IMR-90 (cell line): ENCODE results near the gene BTBD9. TPM values are rescaled to one million over a fixed set of nuclear protein-coding genes. Genes with fewer than 3 reads are reported as not detected.

ENCODE experiments used
- ATAC-seq: fragments of 200-7000 bp; cut with Tn5 transposase; 2 replicates; pipeline ENCODE4 v1.9.1; 2020; ENCODE audit warnings: low read depth, mild to moderate bottlenecking, moderate library complexity
- BruUV-seq: library from RNA; stranded (reverse); fragments of 400-500 nt; replicated peaks from 2 replicates; lab custom pipeline; 2021; lab: Mats Ljungman, UMichigan
- CTCF ChIA-PET: fragments of 300-600 bp; formaldehyde crosslinking; extraction: SDS; loops from one replicate; lab custom pipeline; 2021; ENCODE audit warnings: antibody characterized with exemption; lab: Yijun Ruan, JAX
- POLR2A ChIA-PET: fragments of 300-600 bp; sonication (Branson Sonifier 250); formaldehyde crosslinking; loops from one replicate; lab custom pipeline; 2022; ENCODE audit warnings: antibody characterized with exemption; ENCODE audit not compliant: unreplicated experiment; lab: Charles Lee
- DNase-seq: peaks from one replicate; pipeline ENCODE4 v3.0.0; 2013
- H2AFZ ChIP-seq: replicated peaks from 2 replicates; pipeline ENCODE3; 2013; ENCODE audit warnings: low read length, mild to moderate bottlenecking; ENCODE audit not compliant: poor library complexity
- H2AK5ac ChIP-seq: 2 replicates; pipeline ENCODE4 v1.6.1; 2013; ENCODE audit warnings: low read depth, low read length, inconsistent platforms
- H2AK9ac ChIP-seq: replicated peaks from 2 replicates; pipeline ENCODE3; 2013; ENCODE audit warnings: mild to moderate bottlenecking, low read depth, low read length, moderate library complexity; ENCODE audit not compliant: poor library complexity
- H2BK120ac ChIP-seq: 2 replicates; pipeline ENCODE4 v1.6.1; 2013; ENCODE audit warnings: low read depth, low read length, inconsistent platforms
- H2BK15ac ChIP-seq: 3 replicates; pipeline ENCODE4 v1.6.1; 2013; ENCODE audit warnings: low read depth, low read length, inconsistent platforms
- H2BK20ac ChIP-seq: 2 replicates; pipeline ENCODE4 v1.6.1; 2013; ENCODE audit warnings: low read depth, mild to moderate bottlenecking, inconsistent platforms, low read length, moderate library complexity
- H2BK5ac ChIP-seq: 2 replicates; pipeline ENCODE4 v1.6.1; 2013; ENCODE audit warnings: mild to moderate bottlenecking, low read depth, low read length, inconsistent platforms; ENCODE audit not compliant: poor library complexity, severe bottlenecking
- H3K14ac ChIP-seq: replicated peaks from 2 replicates; pipeline ENCODE4 v1.6.1; 2013; ENCODE audit warnings: low read depth, low read length, inconsistent platforms
- H3K18ac ChIP-seq: 2 replicates; pipeline ENCODE4 v1.6.1; 2013; ENCODE audit warnings: low read depth, low read length, control low read depth
- H3K23ac ChIP-seq: 2 replicates; pipeline ENCODE4 v1.6.1; 2013; ENCODE audit warnings: low read depth, low read length, inconsistent platforms
- H3K27ac ChIP-seq: 2 replicates; pipeline ENCODE4 v1.5.1; 2013; ENCODE audit warnings: mild to moderate bottlenecking, control low read depth, low read length; ENCODE audit not compliant: insufficient read depth
- H3K27me3 ChIP-seq: 2 replicates; pipeline ENCODE4 v1.6.1; 2013; ENCODE audit warnings: low read length; ENCODE audit not compliant: control insufficient read depth, insufficient read depth
- H3K36me3 ChIP-seq: 2 replicates; pipeline ENCODE4 v1.6.1; 2013; ENCODE audit warnings: low read length, mixed read lengths; ENCODE audit not compliant: control insufficient read depth, insufficient read depth
- H3K4ac ChIP-seq: 2 replicates; pipeline ENCODE4 v1.6.1; 2013; ENCODE audit warnings: low read depth, low read length, inconsistent platforms
- H3K4me1 ChIP-seq: 2 replicates; pipeline ENCODE4 v1.6.1; 2013; ENCODE audit warnings: low read length, mixed read lengths; ENCODE audit not compliant: control insufficient read depth, insufficient read depth
- H3K4me2 ChIP-seq: 2 replicates; pipeline ENCODE4 v1.6.1; 2013; ENCODE audit warnings: low read depth, mild to moderate bottlenecking, control low read depth, low read length, moderate library complexity
- H3K4me3 ChIP-seq: 2 replicates; pipeline ENCODE4 v1.5.1; 2013; ENCODE audit warnings: low read depth, mild to moderate bottlenecking, control low read depth, low read length, moderate library complexity; ENCODE audit not compliant: insufficient read depth
- H3K56ac ChIP-seq: 2 replicates; pipeline ENCODE4 v1.6.1; 2013; ENCODE audit warnings: low read length, inconsistent platforms; ENCODE audit not compliant: insufficient read depth; ENCODE audit errors: extremely low read depth
- H3K79me1 ChIP-seq, 2 experiments: 2 replicates each; pipeline ENCODE4 v1.6.1; 2013; ENCODE audit warnings: low read length in 2 of 2, inconsistent platforms in 1 of 2, low read depth in 1 of 2
- H3K9ac ChIP-seq: 2 replicates; pipeline ENCODE4 v1.6.1; 2013; ENCODE audit warnings: low read depth, low read length, control low read depth
- H3K9me1 ChIP-seq: 2 replicates; pipeline ENCODE4 v1.6.1; 2013; ENCODE audit warnings: low read length, inconsistent platforms; ENCODE audit not compliant: insufficient read depth
- H3K9me3 ChIP-seq: 2 replicates; pipeline ENCODE4 v1.6.1; 2013; ENCODE audit warnings: low read length; ENCODE audit not compliant: control insufficient read depth, insufficient read depth
- H4K20me1 ChIP-seq: 2 replicates; pipeline ENCODE4 v1.6.1; 2013; ENCODE audit warnings: low read length, inconsistent platforms; ENCODE audit not compliant: insufficient read depth
- H4K5ac ChIP-seq: 2 replicates; pipeline ENCODE4 v1.6.1; 2013; ENCODE audit warnings: mild to moderate bottlenecking, low read depth, low read length, control low read depth
- H4K8ac ChIP-seq, 2 experiments: 2 replicates each; pipeline ENCODE4 v1.6.1; 2013; ENCODE audit warnings: low read depth in 2 of 2, low read length in 2 of 2, control low read depth in 1 of 2, inconsistent platforms in 1 of 2
- H4K91ac ChIP-seq: 2 replicates; pipeline ENCODE4 v1.6.1; 2013; ENCODE audit warnings: low read depth, low read length, inconsistent platforms; ENCODE audit not compliant: insufficient read depth
- CTCF ChIP-seq: conservative IDR thresholded peaks from 2 replicates; pipeline ENCODE4 v1.5.1; 2012; ENCODE audit warnings: mild to moderate bottlenecking, low read depth, low read length, improper control_type of control experiment
- ELK1 ChIP-seq: fragments of 150-350 bp; IDR thresholded peaks from 2 replicates; pipeline ENCODE4 v1.6.1; 2016; ENCODE audit warnings: low read depth, mild to moderate bottlenecking, low read length, moderate library complexity, borderline replicate concordance
- MAFK ChIP-seq: IDR thresholded peaks from 2 replicates; pipeline ENCODE4 v1.6.1; 2012; ENCODE audit warnings: low read depth, low read length, improper control_type of control experiment
- MAZ ChIP-seq: IDR thresholded peaks from 2 replicates; pipeline ENCODE4 v1.6.1; 2012; ENCODE audit warnings: low read depth, mild to moderate bottlenecking, low read length, improper control_type of control experiment, moderate library complexity, borderline replicate concordance
- MXI1 ChIP-seq: IDR thresholded peaks from 2 replicates; pipeline ENCODE4 v1.6.1; 2012; ENCODE audit warnings: low read depth, mild to moderate bottlenecking, low read length, moderate library complexity, borderline replicate concordance
- NFE2L2 ChIP-seq: fragments of 150-350 bp; IDR thresholded peaks from 2 replicates; pipeline ENCODE4 v1.6.1; 2016; ENCODE audit warnings: low read depth, mild to moderate bottlenecking, low read length
- RAD21 ChIP-seq: IDR thresholded peaks from 2 replicates; pipeline ENCODE4 v1.6.1; 2012; ENCODE audit warnings: low read length, improper control_type of control experiment
- RCOR1 ChIP-seq: IDR thresholded peaks from 2 replicates; pipeline ENCODE4 v1.6.1; 2012; ENCODE audit warnings: mild to moderate bottlenecking, low read length, improper control_type of control experiment; ENCODE audit not compliant: insufficient replicate concordance
- RFX5 ChIP-seq: IDR thresholded peaks from 2 replicates; pipeline ENCODE4 v1.8.0; 2012; ENCODE audit warnings: low read depth, mild to moderate bottlenecking, low read length, moderate library complexity
- SMC3 ChIP-seq: fragments of 150-350 bp; IDR thresholded peaks from 2 replicates; pipeline ENCODE4 v1.6.1; 2016; ENCODE audit warnings: low read depth, mild to moderate bottlenecking, antibody characterized with exemption, low read length, moderate library complexity
- WGBS, 2 experiments: methylation state at CpG; one replicate each; pipeline versions ENCODE4 v1.1.5 to v1.1.7; 2013; ENCODE audit warnings: missing lambda C conversion rate in 2 of 2; ENCODE audit not compliant: insufficient read length in 1 of 2; ENCODE audit errors: extremely low coverage in 2 of 2; 5-methylcytosine and 5-hydroxymethylcytosine counted together
- dilution Hi-C: fragments of 300-500 bp; cut with HindIII; formaldehyde crosslinking; loops from one replicate; pipeline ENCODE4 v1.14.3; 2018; ENCODE audit warnings: low sequenced_read_pairs; ENCODE audit not compliant: unreplicated experiment
- in situ Hi-C: fragments of 300-500 bp; cut with MboI; formaldehyde crosslinking; loops from 3 replicates; pipeline ENCODE4 v1.14.3; 2019; ENCODE audit warnings: low sequenced_read_pairs, inconsistent platforms, mixed read lengths
- intact Hi-C: fragments of 100-400 bp; cut with micrococcal nuclease; formaldehyde crosslinking; loops from 2 replicates; pipeline ENCODE4 v1.10.0; 2022
- polyA plus RNA-seq, 3 experiments: library from polyadenylated mRNA; depleted of rRNA; stranded (reverse); fragments of >200 nt; gene quantifications; 2 replicates each; pipeline ENCODE4 v1.2.3, GENCODE V29; 2012; ENCODE audit warnings: low replicate concordance in 1 of 3
- total RNA-seq: library from RNA; depleted of rRNA; stranded (reverse); fragments of >200 nt; gene quantifications from 2 replicates; pipeline ENCODE4 v1.2.3, GENCODE V29; 2012
- TF ChIP-seq, protein P1 (sequence below): fragments of 150-350 bp; IDR thresholded peaks from 2 replicates; pipeline ENCODE4 v1.6.1; 2017; ENCODE audit warnings: mild to moderate bottlenecking, antibody characterized with exemption, low read length, low read depth

The BTBD9 gene
- total and polyA plus RNA-seq, 2 of the 4 experiments (the other 2 are of a cell fraction), result 4.1 to 22.0 TPM

DNA sequence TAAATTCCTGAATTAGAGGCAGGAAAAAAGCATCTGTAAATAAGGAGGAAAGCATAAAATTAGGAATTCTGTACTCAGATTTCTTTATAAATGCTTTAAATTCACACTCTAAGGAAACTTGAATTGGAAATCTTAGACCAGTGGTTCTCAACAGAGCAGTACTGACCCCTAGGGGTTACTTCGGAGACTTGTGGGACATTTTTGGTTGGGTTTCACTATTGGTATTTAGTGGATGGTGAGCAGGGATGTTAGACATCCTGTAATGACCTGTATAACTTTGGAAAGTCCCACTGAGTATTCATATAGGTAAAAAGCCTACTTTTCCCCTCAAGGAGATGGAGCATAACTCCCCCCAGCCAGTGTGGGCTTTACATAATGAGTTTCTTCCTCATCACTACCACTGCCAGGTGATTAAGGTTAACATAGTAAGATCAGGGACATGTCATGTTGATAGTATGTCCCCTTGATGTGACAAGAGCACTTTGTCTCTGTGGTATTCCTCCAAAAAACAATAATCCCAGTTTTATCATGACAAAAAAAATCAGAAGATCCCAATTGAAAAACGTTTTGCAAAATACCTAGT, 32.2 kb upstream of the BTBD9 start:
- Histone ChIP-seq H3K4me1 (no peaks in the 10 kb centered on the region), H3K4ac (no peak overlapping the region), H3K27me3 (no peaks in the 10 kb centered on the region), H3K9ac (no peak overlapping the region), H4K8ac (no peak overlapping the region), H2AFZ (no peak overlapping the region), H3K36me3 (peaks cover 4% of the 10 kb centered on the region), H4K20me1 (no peaks in the 10 kb centered on the region), H2AK5ac (no peak overlapping the region), H2AK9ac (no peak overlapping the region), H3K4me2 (no peak overlapping the region), H2BK5ac (no peak overlapping the region), H2BK20ac (no peak overlapping the region), H3K18ac (no peak overlapping the region), H3K23ac (no peak overlapping the region), H3K9me3 (no peaks in the 10 kb centered on the region), H3K9me1 (no peaks in the 10 kb centered on the region), H3K14ac (no peak overlapping the region), H4K5ac (no peak overlapping the region), H3K4me3 (no peak overlapping the region), H3K56ac (no peak overlapping the region), H3K27ac (no peak overlapping the region), H2BK120ac (no peak overlapping the region), H4K91ac (no peak overlapping the region), H2BK15ac (no peak overlapping the region), H3K79me1 (no peaks in the 10 kb centered on the region)
- ChIA-PET CTCF (no interaction called here), POLR2A (no interaction called here)
- intact Hi-C loops, result loop anchor here (5.0 kb wide), 4 partner anchors 100 to 975 kb away; partner anchors contain the start of gene MDGA1
- dilution Hi-C loops, result no loop called here
- BruUV-seq, result no TSS peak
- peak; percentile 76 for DNase-seq
- TF ChIP-seq RCOR1 (no peak), MAZ (no peak), CTCF (peak; percentile 80), RAD21 (peak; percentile 78), MXI1 (no peak), ELK1 (no peak), MAFK (no peak), NFE2L2 (no peak), SMC3 (peak; percentile 53), RFX5 (no peak)
- TF ChIP-seq, protein P1, sequence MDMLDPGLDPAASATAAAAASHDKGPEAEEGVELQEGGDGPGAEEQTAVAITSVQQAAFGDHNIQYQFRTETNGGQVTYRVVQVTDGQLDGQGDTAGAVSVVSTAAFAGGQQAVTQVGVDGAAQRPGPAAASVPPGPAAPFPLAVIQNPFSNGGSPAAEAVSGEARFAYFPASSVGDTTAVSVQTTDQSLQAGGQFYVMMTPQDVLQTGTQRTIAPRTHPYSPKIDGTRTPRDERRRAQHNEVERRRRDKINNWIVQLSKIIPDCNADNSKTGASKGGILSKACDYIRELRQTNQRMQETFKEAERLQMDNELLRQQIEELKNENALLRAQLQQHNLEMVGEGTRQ, result no peak
- in situ Hi-C loops, result no loop called here
- no CpG with 5 or more reads among the region's 2 CpGs for WGBS, 2 experiments
- ATAC-seq, result peak; percentile 91
